H1 (cell line): ENCODE data around the gene ERICH3.

Experiments
- EP300 ChIP-seq, 2 experiments: IDR thresholded peaks; 1 replicate in 1 of 2; 2 replicates in 1 of 2; pipeline ENCODE4 v1.6.1; 2011 to 2012; ENCODE audit warnings: low read depth in 2 of 2, low read length in 2 of 2, mild to moderate bottlenecking in 2 of 2, borderline replicate concordance in 1 of 2, inconsistent platforms in 1 of 2, moderate library complexity in 1 of 2
- JUN ChIP-seq: IDR thresholded peaks from 2 replicates; pipeline ENCODE4 v1.6.1; 2011; ENCODE audit warnings: low read depth, mild to moderate bottlenecking, improper control_type of control experiment, low read length
- POLR2A ChIP-seq, 2 experiments: IDR thresholded peaks; 1 replicate in 1 of 2; 2 replicates in 1 of 2; pipeline ENCODE4 v1.6.1; 2011; ENCODE audit warnings: low read depth in 2 of 2, low read length in 2 of 2, mild to moderate bottlenecking in 2 of 2; ENCODE audit errors: control extremely low read depth in 1 of 2
- TF ChIP-seq, protein P1 (sequence below), 3 experiments: IDR thresholded peaks; 1 replicate in 2 of 3; 2 replicates in 1 of 3; pipeline versions ENCODE4 v1.5.1 to v1.6.1; 2011; ENCODE audit warnings: low read length in 3 of 3, mild to moderate bottlenecking in 3 of 3, inconsistent platforms in 2 of 3, low read depth in 1 of 3, moderate library complexity in 1 of 3; ENCODE audit not compliant: insufficient read depth in 1 of 3; ENCODE audit errors: control extremely low read depth in 1 of 3

DNA sequence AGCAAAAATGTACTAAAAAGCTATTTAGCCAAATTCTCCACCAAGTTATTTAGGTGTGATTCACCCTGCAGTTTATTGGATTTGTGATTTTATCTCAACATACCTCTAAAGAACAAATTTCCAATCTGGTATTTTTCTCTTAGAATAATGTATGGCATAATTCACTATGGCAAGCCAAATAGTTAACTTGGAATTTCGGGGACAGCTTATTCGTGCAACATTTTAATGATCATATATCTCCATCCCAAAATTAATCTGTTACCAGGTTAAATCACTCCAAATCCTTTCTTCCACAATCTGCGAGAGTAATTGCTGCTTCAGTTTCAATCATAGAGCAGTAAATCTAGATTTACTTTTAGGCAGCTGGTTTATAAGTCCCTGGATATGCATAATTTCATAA, 53.4 kb downstream of the ERICH3 start:
- TF ChIP-seq, protein P1, sequence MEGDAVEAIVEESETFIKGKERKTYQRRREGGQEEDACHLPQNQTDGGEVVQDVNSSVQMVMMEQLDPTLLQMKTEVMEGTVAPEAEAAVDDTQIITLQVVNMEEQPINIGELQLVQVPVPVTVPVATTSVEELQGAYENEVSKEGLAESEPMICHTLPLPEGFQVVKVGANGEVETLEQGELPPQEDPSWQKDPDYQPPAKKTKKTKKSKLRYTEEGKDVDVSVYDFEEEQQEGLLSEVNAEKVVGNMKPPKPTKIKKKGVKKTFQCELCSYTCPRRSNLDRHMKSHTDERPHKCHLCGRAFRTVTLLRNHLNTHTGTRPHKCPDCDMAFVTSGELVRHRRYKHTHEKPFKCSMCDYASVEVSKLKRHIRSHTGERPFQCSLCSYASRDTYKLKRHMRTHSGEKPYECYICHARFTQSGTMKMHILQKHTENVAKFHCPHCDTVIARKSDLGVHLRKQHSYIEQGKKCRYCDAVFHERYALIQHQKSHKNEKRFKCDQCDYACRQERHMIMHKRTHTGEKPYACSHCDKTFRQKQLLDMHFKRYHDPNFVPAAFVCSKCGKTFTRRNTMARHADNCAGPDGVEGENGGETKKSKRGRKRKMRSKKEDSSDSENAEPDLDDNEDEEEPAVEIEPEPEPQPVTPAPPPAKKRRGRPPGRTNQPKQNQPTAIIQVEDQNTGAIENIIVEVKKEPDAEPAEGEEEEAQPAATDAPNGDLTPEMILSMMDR (IDR thresholded peaks at IDR 0.05; ENCODE audit: control extremely low read depth in 1 of 3, insufficient read depth in 1 of 3, low read depth in 1 of 3, low read length in 3 of 3) = no peak
- no peak for TF ChIP-seq POLR2A (IDR thresholded peaks at IDR 0.05; ENCODE audit: control extremely low read depth in 1 of 2, low read depth in 2 of 2, low read length in 2 of 2)
- no peak for TF ChIP-seq JUN
- TF ChIP-seq EP300 (IDR thresholded peaks at IDR 0.05; ENCODE audit: borderline replicate concordance in 1 of 2, low read depth in 2 of 2, low read length in 2 of 2) = no peak
